ENCODE measurements around the gene DROSHA. TPM values are rescaled to one million over a fixed set of nuclear protein-coding genes. Genes with fewer than 3 reads are reported as not detected.

DROSHA gene
- polyA plus RNA-seq, 1 donor (not counting 4 experiments of a cell fraction or from before 2014, with no cell fraction given) = 39.9 TPM

GRCh38 chr5:31452314-31452713 is 79.6 kb downstream of the DROSHA start:
- H3K9me1 ChIP-seq (ENCODE audit: control insufficient read depth, extremely low read depth, insufficient read depth, low read length) = no peaks in the 10 kb centered on the region
- H3K4me1 ChIP-seq (ENCODE audit: control insufficient read depth, extremely low read depth, insufficient read depth, low read length) = no peaks in the 10 kb centered on the region
- no peak for TF ChIP-seq EZH2 (IDR thresholded peaks at IDR 0.05; ENCODE audit: low read length)
- TF ChIP-seq, protein P1, sequence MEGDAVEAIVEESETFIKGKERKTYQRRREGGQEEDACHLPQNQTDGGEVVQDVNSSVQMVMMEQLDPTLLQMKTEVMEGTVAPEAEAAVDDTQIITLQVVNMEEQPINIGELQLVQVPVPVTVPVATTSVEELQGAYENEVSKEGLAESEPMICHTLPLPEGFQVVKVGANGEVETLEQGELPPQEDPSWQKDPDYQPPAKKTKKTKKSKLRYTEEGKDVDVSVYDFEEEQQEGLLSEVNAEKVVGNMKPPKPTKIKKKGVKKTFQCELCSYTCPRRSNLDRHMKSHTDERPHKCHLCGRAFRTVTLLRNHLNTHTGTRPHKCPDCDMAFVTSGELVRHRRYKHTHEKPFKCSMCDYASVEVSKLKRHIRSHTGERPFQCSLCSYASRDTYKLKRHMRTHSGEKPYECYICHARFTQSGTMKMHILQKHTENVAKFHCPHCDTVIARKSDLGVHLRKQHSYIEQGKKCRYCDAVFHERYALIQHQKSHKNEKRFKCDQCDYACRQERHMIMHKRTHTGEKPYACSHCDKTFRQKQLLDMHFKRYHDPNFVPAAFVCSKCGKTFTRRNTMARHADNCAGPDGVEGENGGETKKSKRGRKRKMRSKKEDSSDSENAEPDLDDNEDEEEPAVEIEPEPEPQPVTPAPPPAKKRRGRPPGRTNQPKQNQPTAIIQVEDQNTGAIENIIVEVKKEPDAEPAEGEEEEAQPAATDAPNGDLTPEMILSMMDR (optimal IDR thresholded peaks at IDR 0.05 in 1 of 3, IDR thresholded peaks at IDR 0.05 in 1 of 3, conservative IDR thresholded peaks at IDR 0.05 in 1 of 3; ENCODE audit: extremely low read depth in 1 of 3, insufficient read depth in 2 of 3, low read length in 3 of 3) = no peak
- H3K4me3 ChIP-seq (ENCODE audit: control insufficient read depth in 2 of 3, extremely low read depth in 1 of 3, insufficient read depth in 2 of 3, low read depth in 1 of 3, low read length in 3 of 3) = no peak overlapping the region
- H3K9me3 ChIP-seq (ENCODE audit: control insufficient read depth, low read depth, low read length) = no peaks in the 10 kb centered on the region
- DNase-seq (ENCODE audit: low read depth, low spot score) = no peak
- no peak for FAIRE-seq
- H3K27me3 ChIP-seq (ENCODE audit: control insufficient read depth, extremely low read depth, insufficient read depth, low read length) = no peaks in the 10 kb centered on the region
- peaks cover 3 to 8% of the 10 kb centered on the region in 2 experiments for H3K36me3 ChIP-seq (ENCODE audit: control insufficient read depth in 2 of 2, extremely low read depth in 1 of 2, insufficient read depth in 2 of 2, low read length in 2 of 2)
- no peaks in the 10 kb centered on the region for H4K20me1 ChIP-seq (ENCODE audit: control insufficient read depth, extremely low read depth, insufficient read depth, low read length)
- dilution Hi-C loops (cut with MboI; ENCODE audit: extremely low pct_ligation_motif_present, low sequenced_read_pairs) = no loop called here
- no peak overlapping the region for H3K4me2 ChIP-seq (ENCODE audit: control insufficient read depth, extremely low read depth, insufficient read depth, low read depth, low read length)
- H3K9ac ChIP-seq (ENCODE audit: control insufficient read depth, extremely low read depth, insufficient read depth, low read length) = no peak overlapping the region
- H3K79me2 ChIP-seq (ENCODE audit: control insufficient read depth, insufficient read depth, low read length) = no peaks in the 10 kb centered on the region
- H3K27ac ChIP-seq (ENCODE audit: control insufficient read depth, insufficient read depth, low read length) = no peak overlapping the region
- no peak overlapping the region for H2AFZ ChIP-seq (ENCODE audit: control insufficient read depth, low read length)

DNA sequence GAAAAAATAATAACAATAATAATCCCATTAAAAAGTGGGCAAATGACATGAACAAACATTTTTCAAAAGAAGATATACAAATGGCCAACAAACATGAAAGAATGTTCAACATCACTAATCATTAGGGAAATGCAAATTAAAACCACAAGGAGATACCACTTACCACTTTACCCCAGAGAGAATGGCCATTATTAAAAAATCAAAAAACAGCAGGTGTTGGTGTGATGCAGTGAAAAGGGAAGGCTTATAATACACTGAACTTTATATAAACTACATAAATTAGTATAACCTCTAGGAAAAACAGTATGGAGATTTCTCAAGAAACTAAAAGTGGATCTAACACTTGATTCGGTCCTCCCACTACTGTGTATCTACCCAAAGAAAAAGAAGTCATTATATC is 81.9 kb downstream of the DROSHA start:
- no peak for TF ChIP-seq EZH2 (IDR thresholded peaks at IDR 0.05; ENCODE audit: low read length)
- TF ChIP-seq, protein P1 (optimal IDR thresholded peaks at IDR 0.05 in 1 of 3, IDR thresholded peaks at IDR 0.05 in 1 of 3, conservative IDR thresholded peaks at IDR 0.05 in 1 of 3; ENCODE audit: extremely low read depth in 1 of 3, insufficient read depth in 2 of 3, low read length in 3 of 3) = no peak
- Histone ChIP-seq H3K27me3 (ENCODE audit: control insufficient read depth, extremely low read depth, insufficient read depth, low read length) (no peaks in the 10 kb centered on the region), H3K4me2 (ENCODE audit: control insufficient read depth, extremely low read depth, insufficient read depth, low read depth, low read length) (no peak overlapping the region), H3K4me1 (ENCODE audit: control insufficient read depth, extremely low read depth, insufficient read depth, low read length) (no peaks in the 10 kb centered on the region), H3K9ac (ENCODE audit: control insufficient read depth, extremely low read depth, insufficient read depth, low read length) (no peak overlapping the region), H3K9me1 (ENCODE audit: control insufficient read depth, extremely low read depth, insufficient read depth, low read length) (no peaks in the 10 kb centered on the region), H3K9me3 (ENCODE audit: control insufficient read depth, low read depth, low read length) (no peaks in the 10 kb centered on the region), H3K79me2 (ENCODE audit: control insufficient read depth, insufficient read depth, low read length) (no peaks in the 10 kb centered on the region), H3K27ac (ENCODE audit: control insufficient read depth, insufficient read depth, low read length) (no peak overlapping the region), H3K36me3 (ENCODE audit: control insufficient read depth in 2 of 2, extremely low read depth in 1 of 2, insufficient read depth in 2 of 2, low read length in 2 of 2) (peaks cover 3 to 4% of the 10 kb centered on the region in 2 experiments), H2AFZ (ENCODE audit: control insufficient read depth, low read length) (no peak overlapping the region), H3K4me3 (ENCODE audit: control insufficient read depth in 2 of 3, extremely low read depth in 1 of 3, insufficient read depth in 2 of 3, low read depth in 1 of 3, low read length in 3 of 3) (no peak overlapping the region), H4K20me1 (ENCODE audit: control insufficient read depth, extremely low read depth, insufficient read depth, low read length) (no peaks in the 10 kb centered on the region)
- dilution Hi-C loops (cut with MboI; ENCODE audit: extremely low pct_ligation_motif_present, low sequenced_read_pairs) = no loop called here
- DNase-seq (ENCODE audit: low read depth, low spot score) (no peak), FAIRE-seq (no peak)

Data from keratinocyte (primary cell).